Skeletal muscle cell (primary cell): ENCODE data around the gene SETX.
A peak's percentile ranks its signal among the peaks of the same experiment; 100 is the strongest.

Source experiments
- DNase-seq: peaks from one replicate; pipeline ENCODE4 v3.0.0-alpha.2; 2010; ENCODE audit warnings: low read depth
- H3K4me3 ChIP-seq: 2 replicates; pipeline ENCODE4 v1.5.1; 2011; ENCODE audit warnings: low read depth, mild to moderate bottlenecking, control low read depth, low read length, moderate library complexity

The SETX gene

DNA sequence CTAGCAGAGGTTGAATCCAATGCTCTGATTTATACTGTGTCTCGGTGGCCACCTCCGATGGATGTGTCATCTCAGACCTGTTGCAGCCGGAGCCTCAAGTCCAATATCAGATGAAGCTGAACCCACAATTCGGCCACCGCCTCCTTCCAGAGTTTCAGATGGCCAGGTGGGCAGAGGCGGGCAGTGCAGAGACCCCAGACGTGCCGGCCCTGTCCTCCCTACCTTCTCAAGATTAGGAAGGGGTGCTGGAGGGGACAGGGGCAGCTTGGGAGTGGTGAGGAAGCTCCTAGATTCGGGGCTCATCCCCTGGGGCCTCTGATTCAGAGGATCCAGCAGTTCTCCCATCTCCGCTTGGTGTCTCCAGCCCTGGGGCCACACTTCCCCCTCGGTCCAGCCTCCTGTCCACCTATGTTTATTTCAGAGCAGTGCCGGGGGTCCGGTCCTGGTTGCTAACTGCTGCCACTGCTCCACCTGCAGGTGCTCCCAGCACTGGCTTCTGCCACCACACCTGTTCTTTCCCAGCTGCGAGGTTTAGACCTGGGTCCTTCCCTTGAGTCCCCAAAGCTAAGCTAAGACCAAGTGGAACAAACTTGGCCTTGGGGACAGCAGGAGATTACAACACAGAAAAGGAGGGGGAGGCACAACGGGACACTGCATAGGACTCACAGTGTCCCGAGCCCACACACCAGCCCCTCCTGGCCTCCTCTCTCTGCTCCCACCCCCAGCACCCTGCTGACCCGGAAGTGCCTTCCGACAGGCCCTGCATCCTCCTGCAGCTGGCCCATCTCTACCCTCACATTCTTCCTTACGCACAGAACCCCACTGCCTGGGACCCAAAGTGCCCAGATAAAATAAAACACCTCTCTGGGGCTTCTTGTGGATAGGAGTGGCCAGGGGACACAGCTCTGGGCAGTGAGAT lies 111.4 kb downstream of the SETX start:
- DNase-seq, result no peak
- H3K4me3 ChIP-seq, result no peak overlapping the region

DNA sequence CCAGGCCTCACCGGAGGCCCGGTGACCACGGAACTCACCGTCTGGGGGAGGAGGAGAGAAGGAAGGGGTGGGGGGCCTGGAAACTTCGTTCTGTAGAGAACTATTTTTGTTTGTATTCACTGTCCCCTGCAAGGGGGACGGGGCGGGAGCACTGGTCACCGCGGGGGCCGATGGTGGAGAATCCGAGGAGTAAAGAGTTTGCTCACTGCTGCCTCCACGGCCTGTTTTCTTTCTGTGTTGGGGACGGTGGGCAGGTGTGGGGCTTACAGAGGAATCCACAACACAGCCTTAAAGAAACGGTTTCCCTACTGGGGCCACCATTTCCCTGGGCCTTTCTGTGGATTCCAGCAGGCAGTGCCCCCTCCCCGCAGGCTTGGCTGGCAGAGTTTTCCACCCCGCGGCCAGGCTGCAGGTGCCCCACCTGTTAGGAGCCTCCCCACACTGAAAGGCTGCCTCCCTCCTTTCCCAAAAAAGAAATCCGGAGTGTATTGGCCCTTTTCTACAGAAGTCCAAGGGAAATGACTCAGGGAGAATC lies 112.1 kb downstream of the SETX start:
- DNase-seq, result no peak
- H3K4me3 ChIP-seq, result peak overlapping the region; percentile 49

DNA sequence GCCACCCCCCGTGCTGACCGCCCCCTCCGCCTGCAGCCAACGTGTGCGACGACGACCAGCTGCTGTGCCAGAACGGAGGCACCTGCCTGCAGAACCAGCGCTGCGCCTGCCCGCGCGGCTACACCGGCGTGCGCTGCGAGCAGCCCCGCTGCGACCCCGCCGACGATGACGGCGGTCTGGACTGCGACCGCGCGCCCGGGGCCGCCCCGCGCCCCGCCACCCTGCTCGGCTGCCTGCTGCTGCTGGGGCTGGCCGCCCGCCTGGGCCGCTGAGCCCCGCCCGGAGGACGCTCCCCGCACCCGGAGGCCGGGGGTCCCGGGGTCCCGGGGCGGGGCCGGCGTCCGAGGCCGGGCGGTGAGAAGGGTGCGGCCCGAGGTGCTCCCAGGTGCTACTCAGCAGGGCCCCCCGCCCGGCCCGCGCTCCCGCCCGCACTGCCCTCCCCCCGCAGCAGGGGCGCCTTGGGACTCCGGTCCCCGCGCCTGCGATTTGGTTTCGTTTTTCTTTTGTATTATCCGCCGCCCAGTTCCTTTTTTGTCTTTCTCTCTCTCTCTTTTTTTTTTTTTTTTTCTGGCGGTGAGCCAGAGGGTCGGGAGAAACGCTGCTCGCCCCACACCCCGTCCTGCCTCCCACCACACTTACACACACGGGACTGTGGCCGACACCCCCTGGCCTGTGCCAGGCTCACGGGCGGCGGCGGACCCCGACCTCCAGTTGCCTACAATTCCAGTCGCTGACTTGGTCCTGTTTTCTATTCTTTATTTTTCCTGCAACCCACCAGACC lies 112.8 kb downstream of the SETX start:
- no peak for DNase-seq
- peak overlapping the region; percentile 49 for H3K4me3 ChIP-seq

DNA sequence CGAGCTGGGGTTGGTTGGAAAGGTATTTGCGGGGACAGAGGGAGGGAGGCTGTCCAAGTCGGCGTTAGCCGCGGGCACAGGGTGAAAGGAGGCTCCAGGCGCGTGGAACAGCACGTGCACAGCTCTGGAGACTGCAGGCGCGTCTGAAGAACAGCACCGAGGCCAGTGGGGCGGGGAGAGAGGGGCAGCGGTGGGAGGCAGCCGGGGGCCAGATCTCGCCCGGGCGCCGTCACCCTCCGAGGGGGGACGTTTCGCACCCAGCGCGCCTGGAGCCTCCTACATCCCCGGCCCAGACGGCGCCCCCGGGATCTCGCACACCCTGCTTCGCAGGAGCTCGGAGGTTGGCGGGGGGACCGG lies 113.3 kb downstream of the SETX start:
- no peak for DNase-seq
- H3K4me3 ChIP-seq, result peak overlapping the region; percentile 49

DNA sequence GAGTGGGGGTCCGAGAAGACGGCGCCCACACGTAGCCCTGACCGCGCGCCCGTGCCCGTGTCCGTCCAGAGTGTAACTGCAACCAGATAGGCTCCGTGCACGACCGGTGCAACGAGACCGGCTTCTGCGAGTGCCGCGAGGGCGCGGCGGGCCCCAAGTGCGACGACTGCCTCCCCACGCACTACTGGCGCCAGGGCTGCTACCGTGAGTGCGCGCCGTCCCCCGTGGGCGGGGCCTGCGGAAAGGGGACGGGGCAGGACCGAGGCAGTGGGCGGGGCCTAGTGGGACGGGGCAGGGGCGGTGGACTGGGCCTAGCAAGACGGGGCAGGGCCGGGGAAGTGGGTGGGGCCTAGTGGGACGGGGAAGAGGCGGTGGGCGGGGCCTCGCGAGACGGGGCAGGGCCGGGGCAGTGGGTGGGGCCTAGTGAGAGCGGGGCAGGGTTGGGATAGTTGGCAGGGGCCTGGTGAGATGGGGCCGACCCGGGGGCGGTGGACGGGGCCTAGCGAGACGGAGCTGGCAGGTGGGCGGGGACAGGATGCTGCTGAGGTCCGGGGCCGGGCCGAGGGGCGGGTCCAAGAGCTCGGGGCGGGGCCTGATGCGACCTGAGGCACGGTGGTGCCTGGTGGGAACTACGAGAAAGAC lies 113.8 kb downstream of the SETX start:
- H3K4me3 ChIP-seq, result peak overlapping the region; percentile 49

DNA sequence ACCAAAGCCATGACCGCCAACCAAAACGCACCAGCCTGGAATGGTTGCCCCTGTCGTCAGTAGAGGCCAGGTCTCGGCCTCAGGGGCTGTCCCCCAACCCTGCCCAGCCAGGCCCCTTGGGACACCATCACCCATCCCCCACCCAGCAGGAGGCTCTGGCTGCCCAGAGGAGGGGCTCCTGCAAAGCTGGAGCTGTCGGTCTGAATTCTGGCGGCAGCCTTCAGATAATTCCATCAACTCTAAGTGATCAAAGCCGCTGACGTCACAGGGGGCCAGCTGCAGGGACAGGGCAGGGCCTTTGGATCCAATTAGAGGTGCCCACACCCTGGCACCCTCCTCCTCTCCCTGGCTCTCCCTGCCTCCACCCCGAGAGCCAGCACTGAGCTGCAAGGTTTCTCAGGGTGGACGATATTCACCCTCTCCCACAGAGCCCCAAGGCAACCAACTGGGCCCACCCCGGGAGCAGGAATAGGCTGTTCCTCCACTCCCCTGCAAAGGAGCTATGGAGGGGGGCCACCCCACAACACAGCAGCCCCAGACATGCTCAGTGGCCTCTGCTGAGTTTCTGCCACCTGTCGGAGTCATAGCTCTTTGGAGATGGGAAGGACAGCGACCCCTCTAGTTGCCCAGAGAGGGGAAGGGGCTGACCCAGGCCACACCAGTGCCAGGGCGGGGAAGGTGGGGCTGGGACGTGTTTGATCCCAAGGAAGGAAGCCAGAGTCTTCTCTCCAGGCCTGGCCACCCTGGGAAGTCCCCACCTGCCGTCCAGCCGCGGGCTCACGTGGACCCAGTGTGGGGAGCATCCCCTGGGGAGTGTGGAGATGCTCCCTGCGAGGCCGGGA lies 114.6 kb downstream of the SETX start:
- H3K4me3 ChIP-seq, result peak overlapping the region; percentile 30
- no peak for DNase-seq

More for the DNA sequence above, 113.8 kb downstream of the SETX start:
- peak; percentile 34 for DNase-seq

DNA sequence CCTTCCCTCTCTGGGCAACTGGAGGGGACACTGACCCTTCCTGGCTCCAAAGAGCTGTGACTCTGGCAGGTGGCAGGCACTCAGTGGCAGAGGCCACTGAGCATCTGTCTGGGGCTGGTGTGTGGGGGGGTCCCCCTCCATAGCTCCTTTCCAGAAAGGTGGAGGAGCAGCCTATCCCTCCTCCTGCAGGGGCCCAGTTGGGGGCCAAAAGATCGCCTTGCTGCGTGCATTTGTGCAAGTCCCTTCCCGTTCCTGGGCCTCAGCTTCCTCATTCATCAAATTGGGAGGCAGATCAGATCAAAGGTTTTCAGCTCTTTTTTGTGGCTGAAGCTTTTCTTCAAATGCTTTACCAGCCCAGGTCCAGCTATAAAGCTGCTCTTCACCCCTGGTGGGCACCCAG lies 115.3 kb downstream of the SETX start:
- DNase-seq, result no peak
- H3K4me3 ChIP-seq, result no peak overlapping the region

DNA sequence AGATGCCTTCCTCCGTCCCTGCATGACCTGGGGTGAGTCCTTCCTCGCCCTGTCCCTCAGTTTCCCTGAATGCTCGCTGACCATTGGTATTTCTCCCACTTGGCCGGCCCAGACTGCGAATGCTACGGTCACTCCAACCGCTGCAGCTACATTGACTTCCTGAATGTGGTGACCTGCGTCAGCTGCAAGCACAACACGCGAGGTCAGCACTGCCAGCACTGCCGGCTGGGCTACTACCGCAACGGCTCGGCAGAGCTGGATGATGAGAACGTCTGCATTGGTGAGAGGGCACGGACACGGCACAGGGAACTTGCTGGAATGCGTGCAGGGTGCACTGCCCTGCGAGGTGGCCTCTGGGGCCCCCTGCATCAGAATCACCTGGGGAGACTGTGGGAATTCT lies 115.8 kb downstream of the SETX start:
- DNase-seq, result no peak
- no peak overlapping the region for H3K4me3 ChIP-seq

DNA sequence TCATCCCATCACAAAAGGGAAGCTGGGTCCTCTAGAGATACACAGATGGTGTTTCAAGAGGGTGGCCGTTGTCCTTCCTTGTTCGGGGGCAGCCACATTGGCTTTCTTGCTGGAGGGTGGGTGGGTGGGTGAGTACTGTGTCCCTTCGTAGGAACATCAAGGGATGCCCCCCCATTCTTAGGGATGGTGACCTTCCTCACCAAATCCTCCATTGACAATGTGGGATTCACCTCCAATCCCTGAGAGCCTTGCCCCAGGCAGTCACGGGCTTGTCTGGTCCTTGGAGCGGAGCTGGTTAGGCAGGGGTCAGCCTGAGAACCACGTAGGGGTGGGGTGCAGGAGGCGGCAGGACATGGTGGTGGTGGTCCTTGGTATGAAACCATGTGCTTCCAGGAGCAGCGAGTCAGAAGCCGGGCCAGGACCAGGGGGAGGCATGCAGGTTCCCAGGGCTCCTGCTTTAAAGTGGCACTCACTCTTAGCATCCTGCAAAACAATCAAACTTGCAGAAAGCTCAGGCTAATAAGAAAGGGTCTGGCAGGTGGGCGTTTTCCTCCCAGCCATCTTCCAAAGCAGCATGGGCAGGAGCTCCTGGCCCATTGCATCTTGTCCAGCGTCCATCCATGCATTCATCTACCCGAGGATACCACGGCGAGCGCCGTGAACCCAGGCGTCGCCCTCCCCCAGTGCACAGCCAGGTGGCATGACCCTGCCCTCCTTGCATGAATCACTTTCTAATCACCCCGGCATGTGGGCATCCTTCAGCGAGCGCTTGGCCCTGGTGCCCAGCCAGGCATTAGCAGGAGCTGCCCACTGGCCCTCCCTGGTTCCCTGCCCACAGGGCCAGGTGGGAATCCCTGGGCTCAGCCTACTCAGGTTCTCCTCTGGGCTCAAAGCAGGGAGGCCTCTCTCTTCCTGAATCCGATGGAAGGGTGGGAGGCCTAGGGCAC lies 116.5 kb downstream of the SETX start:
- H3K4me3 ChIP-seq, result no peak overlapping the region
- no peak for DNase-seq

DNA sequence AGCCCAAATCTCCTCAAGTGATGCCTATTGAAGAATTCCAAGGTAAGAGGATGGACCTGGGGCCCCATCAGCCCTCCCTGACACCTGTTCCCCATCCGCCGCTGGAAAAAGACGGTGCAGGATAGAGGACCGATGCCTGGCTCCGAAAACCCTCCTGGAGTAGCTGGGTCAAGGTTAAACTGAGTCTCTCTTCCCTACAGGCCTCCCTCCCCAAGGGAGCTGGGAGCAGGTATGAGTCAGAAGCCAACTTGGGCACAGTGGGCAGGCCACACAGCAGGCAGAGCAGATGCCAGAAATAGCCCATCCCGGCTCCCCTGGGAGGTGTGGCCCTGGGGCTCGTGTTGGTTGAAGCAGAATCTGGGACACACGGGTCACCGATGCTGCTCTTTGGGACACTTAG lies 117.3 kb downstream of the SETX start:
- DNase-seq, result no peak
- no peak overlapping the region for H3K4me3 ChIP-seq

DNA sequence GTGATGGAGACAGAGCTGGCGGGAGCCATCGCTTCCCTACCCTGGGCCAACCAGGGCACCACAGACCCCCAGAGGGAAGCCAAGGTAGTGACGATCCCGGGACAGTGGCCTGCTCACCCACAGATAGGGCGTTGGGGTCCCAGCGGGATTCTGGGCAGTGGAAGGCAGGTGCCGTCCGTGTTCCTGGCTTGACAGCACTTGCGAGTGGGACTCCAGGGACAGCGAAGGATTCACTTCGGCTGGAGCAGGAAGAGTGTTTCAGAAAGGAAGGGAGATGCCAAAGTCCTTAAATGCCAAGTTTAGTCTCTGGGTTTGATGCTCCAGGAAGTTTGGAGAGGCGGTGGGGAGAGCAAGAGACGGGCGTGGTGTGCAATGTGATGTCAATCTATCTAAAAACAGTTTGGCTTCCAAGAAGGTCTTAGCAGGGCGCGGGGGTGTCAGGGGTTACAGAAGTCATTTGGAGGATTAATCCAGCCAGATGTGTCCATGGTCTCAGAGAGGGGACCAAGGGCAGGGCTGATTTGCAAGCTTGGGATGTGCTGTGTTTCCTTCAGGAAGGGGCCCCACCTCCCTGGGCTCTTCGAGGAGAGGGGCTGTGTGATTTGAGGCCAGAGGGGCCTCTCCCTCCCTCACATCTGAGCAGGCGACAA lies 118.0 kb downstream of the SETX start:
- no peak for DNase-seq
- no peak overlapping the region for H3K4me3 ChIP-seq

DNA sequence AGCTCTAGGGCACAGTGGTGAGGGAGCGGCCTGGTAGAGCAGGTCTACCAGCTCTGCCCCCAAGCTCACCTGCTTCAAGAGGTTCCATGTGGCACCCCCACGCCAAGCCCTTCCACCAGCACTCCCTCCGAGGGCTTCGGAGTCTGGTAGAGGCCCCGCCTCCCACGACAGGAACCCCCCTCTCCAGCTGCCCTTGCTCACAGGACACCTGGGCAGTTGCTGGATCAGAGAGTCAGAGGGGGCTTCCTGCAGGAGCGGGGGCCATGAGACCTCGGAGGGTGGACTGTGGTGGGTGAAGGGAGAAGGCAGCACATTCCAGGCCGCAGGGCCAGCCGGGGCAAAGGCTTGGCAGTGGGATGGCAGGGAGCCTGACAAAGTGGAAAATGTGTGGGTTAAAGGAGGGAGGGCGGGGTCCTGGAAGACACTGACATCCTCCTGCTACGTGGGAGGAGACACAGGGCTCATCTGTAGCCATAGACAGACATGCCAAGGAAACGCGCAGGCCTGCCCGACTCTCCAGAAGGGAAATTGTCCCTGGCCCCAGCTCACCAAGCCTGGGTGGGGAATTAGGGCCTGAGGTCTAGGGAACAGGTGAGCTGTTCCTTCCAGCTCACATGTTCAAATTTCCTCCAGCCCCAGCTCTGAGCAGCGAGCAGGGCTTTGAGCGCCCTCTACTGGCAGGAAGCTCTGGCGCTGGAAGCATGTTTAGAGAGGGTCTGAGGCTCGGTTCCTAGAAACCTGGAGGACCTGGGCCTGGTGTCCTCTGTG lies 118.7 kb downstream of the SETX start:
- no peak for DNase-seq
- no peak overlapping the region for H3K4me3 ChIP-seq

DNA sequence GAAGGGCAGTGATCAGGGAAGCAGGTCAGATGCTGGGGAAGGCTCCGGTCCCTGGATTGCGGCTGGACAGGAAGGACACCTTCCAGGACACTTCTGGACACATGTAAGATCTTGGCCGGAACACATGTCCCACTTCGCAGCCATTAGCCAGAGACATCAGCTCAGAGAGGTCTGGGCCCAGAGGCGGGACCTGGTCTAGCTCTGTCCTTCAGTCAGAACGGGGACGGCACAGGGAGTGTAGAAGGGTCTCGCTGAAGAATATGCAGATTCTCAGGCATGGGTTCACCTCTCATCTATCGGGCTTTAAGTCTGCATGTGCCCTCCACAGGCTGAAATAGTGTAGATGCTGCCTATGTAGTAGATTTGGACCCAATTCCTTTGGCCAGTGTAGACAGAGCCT lies 119.7 kb downstream of the SETX start:
- H3K4me3 ChIP-seq, result no peak overlapping the region
- DNase-seq, result no peak

DNA sequence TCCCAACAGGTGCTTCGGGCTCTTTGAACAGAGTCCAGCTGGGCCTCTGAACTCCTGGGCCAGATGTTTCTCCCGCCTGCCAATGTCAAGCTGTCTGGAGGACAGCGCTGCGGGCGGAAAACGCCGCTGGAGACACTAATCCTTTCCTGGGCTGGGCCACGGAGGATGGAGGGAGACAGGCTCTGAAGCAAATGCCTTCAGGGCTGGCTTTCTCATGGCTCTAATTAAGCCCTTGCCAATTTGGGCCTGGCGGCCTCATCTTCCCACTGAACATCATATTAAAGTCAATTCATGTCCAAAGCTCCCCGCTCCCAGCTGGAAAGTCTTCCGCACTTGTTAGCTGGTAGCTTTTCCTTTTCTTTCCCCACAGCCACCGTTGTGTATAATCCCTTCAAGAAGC lies 120.3 kb downstream of the SETX start:
- H3K4me3 ChIP-seq, result no peak overlapping the region
- DNase-seq, result no peak

DNA sequence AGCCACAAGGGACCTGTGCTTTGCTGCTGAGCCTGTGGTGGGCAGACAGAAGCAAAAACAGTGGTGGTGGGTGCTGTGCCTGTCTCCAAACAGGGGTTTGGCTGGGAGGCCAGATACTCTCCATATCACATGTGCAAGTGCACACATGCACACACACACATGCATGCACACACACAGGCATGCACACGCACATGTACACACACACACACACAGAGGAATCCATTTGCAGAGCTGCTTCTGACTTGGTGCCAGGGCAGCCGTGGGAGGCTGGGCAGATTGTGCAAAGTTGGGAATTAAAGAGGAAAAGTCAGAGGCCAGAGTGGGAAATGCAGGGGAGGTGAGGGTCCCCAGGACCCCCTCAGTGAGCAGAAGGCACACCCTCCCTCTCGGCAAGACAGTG lies 121.6 kb downstream of the SETX start:
- no peak for DNase-seq
- no peak overlapping the region for H3K4me3 ChIP-seq

DNA sequence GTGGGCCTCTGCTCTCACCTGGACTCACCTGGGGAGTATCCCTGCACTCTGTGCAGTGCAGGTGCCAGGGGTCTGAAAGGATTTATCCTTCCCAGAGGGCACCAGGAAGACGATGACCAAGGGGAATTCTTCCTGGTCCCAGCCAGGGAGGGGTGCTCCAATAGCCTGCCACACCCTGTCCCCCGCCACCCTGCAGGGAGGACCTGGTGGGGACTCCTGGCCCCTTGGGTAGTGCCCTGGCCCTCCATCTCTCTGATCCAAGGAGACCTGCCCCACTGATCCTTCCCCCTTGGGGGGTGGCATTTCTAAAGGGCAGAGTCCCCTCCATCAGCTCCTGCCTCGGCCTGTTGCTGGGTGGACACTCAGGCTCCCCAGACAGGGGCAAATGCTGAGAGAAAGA lies 122.3 kb downstream of the SETX start:
- no peak for DNase-seq
- H3K4me3 ChIP-seq, result no peak overlapping the region
